GM23338 (cell line): ENCODE data around the gene BOD1L2.

Experiments
- EZH2 ChIP-seq: fragments of 200-600 bp; sonication (generic); IDR thresholded peaks from one replicate; pipeline ENCODE4 v1.8.0; 2017; ENCODE audit warnings: antibody characterized with exemption, mild to moderate bottlenecking, low read depth; ENCODE audit not compliant: unreplicated experiment
- EZH2phosphoT487 ChIP-seq: fragments of 200-600 bp; sonication (generic); IDR thresholded peaks from one replicate; pipeline ENCODE4 v1.8.1; 2018; ENCODE audit warnings: antibody characterized with exemption; ENCODE audit not compliant: unreplicated experiment
- JUNB ChIP-seq: IDR thresholded peaks from one replicate; pipeline ENCODE4 v1.6.1; 2016; ENCODE audit warnings: antibody characterized with exemption; ENCODE audit not compliant: unreplicated experiment
- POLR2AphosphoS5 ChIP-seq: IDR thresholded peaks from 2 replicates; pipeline ENCODE4 v1.6.1; 2016; ENCODE audit warnings: antibody characterized with exemption, low read depth
- ZNF331 ChIP-seq: fragments of 250-450 bp; sonication (Bioruptor Pico); IDR thresholded peaks from 2 replicates; pipeline ENCODE4 v1.5.0; 2020; ENCODE audit warnings: low read depth, mild to moderate bottlenecking, moderate library complexity
- TF ChIP-seq, protein P1 (sequence below), 2 experiments: fragments of 200-600 bp in 1 of 2; sonication (generic) in 1 of 2; conservative IDR thresholded peaks; 2 replicates each; pipeline versions ENCODE4 v1.5.1 to v1.6.1; 2016 to 2017; ENCODE audit warnings: antibody characterized with exemption in 2 of 2, low read depth in 2 of 2, mild to moderate bottlenecking in 2 of 2, moderate library complexity in 1 of 2

DNA sequence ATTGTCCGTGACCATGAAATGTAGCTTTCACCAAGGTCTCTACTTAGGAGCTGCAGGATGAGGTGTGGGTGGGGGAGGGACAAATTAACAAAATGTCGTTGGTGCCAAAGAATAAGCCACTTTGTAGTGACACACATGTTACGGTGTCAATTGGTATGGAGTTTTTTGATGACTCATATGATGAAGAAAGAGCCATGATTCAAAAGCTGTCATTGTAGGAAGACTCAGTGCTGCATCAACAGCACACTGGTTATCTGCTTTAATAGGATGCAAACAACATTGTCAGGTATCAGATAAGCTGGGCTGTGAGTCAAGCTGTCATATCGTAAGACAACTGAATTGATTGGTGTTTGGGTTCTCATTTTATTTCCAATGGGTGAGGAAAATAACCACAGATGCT lies 36.6 kb upstream of the BOD1L2 start:
- TF ChIP-seq, protein P1, sequence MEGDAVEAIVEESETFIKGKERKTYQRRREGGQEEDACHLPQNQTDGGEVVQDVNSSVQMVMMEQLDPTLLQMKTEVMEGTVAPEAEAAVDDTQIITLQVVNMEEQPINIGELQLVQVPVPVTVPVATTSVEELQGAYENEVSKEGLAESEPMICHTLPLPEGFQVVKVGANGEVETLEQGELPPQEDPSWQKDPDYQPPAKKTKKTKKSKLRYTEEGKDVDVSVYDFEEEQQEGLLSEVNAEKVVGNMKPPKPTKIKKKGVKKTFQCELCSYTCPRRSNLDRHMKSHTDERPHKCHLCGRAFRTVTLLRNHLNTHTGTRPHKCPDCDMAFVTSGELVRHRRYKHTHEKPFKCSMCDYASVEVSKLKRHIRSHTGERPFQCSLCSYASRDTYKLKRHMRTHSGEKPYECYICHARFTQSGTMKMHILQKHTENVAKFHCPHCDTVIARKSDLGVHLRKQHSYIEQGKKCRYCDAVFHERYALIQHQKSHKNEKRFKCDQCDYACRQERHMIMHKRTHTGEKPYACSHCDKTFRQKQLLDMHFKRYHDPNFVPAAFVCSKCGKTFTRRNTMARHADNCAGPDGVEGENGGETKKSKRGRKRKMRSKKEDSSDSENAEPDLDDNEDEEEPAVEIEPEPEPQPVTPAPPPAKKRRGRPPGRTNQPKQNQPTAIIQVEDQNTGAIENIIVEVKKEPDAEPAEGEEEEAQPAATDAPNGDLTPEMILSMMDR (conservative IDR thresholded peaks at IDR 0.05; ENCODE audit: low read depth in 2 of 2) = no peak
- TF ChIP-seq POLR2AphosphoS5 (no peak), JUNB (no peak), ZNF331 (no peak), EZH2 (no peak), EZH2phosphoT487 (no peak)
